ENCODE measurements around the gene ETV3. TPM values are rescaled to one million over a fixed set of nuclear protein-coding genes. Genes with fewer than 3 reads are reported as not detected.
A peak's percentile ranks its signal among the peaks of the same experiment; 100 is the strongest.

ETV3 gene
- total RNA-seq, 4 donors from 2014 or later = 81.2 to 117 (median 91.0) TPM

- WGBS, 2 donors = 21 to 23% methylated on average over 9 of the region's 9 CpGs
- no peak for TF ChIP-seq CTCF (IDR thresholded peaks at IDR 0.05)
- no peak for TF ChIP-seq POLR2A (IDR thresholded peaks at IDR 0.05)
- DNase-seq (ENCODE audit: low spot score in 2 of 2) = no peak
- intact Hi-C loops (cut with DNase I; ENCODE audit: low total_unique reads) = no loop called here
- H3K4me3 ChIP-seq (ENCODE audit: low read depth, poor library complexity, severe bottlenecking) = no peak overlapping the region
These were observed 989 bp upstream of the ETV3 start for GRCh38 chr1:157139052-157139715.

GRCh38 chr1:157137408-157138219 is 581 bp downstream of the ETV3 start:
- 0% methylated on average over 29 to 31 of the region's 36 CpGs for WGBS, 2 donors
- H3K4me3 ChIP-seq (ENCODE audit: low read depth, poor library complexity, severe bottlenecking) = peak overlapping the region; percentile 99
- TF ChIP-seq POLR2A (IDR thresholded peaks at IDR 0.05) = no peak
- intact Hi-C loops (cut with DNase I; ENCODE audit: low total_unique reads) = no loop called here
- no peak for DNase-seq (ENCODE audit: low spot score in 2 of 2)

GRCh38 chr1:157137046-157137407 is 1.2 kb downstream of the ETV3 start:
- H3K4me3 ChIP-seq (ENCODE audit: low read depth, poor library complexity, severe bottlenecking) = peak overlapping the region; percentile 99
- DNase-seq (ENCODE audit: low spot score in 2 of 2) = no peak
- TF ChIP-seq CTCF (IDR thresholded peaks at IDR 0.05) (no peak), POLR2A (IDR thresholded peaks at IDR 0.05) (no peak)
- 4 to 5% methylated on average over 4 of the region's 4 CpGs for WGBS, 2 donors
- intact Hi-C loops (cut with DNase I; ENCODE audit: low total_unique reads) = no loop called here

- TF ChIP-seq POLR2A (IDR thresholded peaks at IDR 0.05) = no peak
- TF ChIP-seq CTCF (IDR thresholded peaks at IDR 0.05) = no peak
- no peak for DNase-seq (ENCODE audit: low spot score in 2 of 2)
- intact Hi-C loops (cut with DNase I; ENCODE audit: low total_unique reads) = no loop called here
- 22 to 31% methylated on average over 4 of the region's 4 CpGs for WGBS, 2 donors
- no peak overlapping the region for H3K4me3 ChIP-seq (ENCODE audit: low read depth, poor library complexity, severe bottlenecking)
These were observed 2.1 kb downstream of the ETV3 start for GRCh38 chr1:157136133-157136532.

GRCh38 chr1:157135646-157136045 is 2.5 kb downstream of the ETV3 start:
- DNase-seq (ENCODE audit: low spot score in 2 of 2) = no peak
- TF ChIP-seq POLR2A (IDR thresholded peaks at IDR 0.05) (no peak), CTCF (IDR thresholded peaks at IDR 0.05) (no peak)
- H3K4me3 ChIP-seq (ENCODE audit: low read depth, poor library complexity, severe bottlenecking) = no peak overlapping the region
- 40 to 44% methylated on average over 1 of the region's 1 CpG for WGBS, 2 donors
- intact Hi-C loops (cut with DNase I; ENCODE audit: low total_unique reads) = no loop called here

GRCh38 chr1:157135070-157135469 is 3.1 kb downstream of the ETV3 start:
- no peak for DNase-seq (ENCODE audit: low spot score in 2 of 2)
- intact Hi-C loops (cut with DNase I; ENCODE audit: low total_unique reads) = no loop called here
- no peak overlapping the region for H3K4me3 ChIP-seq (ENCODE audit: low read depth, poor library complexity, severe bottlenecking)
- TF ChIP-seq CTCF (IDR thresholded peaks at IDR 0.05) = no peak
- no peak for TF ChIP-seq POLR2A (IDR thresholded peaks at IDR 0.05)
- WGBS, 2 donors = 55 to 67% methylated on average over 2 of the region's 2 CpGs
